OCI-LY1 (cell line): ENCODE results near the gene RNF111.

ENCODE experiments used
- H2AFZ ChIP-seq: fragments of 200-600 bp; sonication (generic), shearing (Covaris generic); 2 replicates; pipeline ENCODE4 v1.6.0; 2014; ENCODE audit warnings: antibody characterized with exemption, mild to moderate bottlenecking, low read length
- H3F3A ChIP-seq: fragments of 200-600 bp; sonication (generic), shearing (Covaris generic); 2 replicates; pipeline ENCODE4 v1.6.0; 2014; ENCODE audit warnings: mild to moderate bottlenecking, antibody characterized with exemption, low read length, moderate library complexity; ENCODE audit not compliant: insufficient read depth
- H3K27ac ChIP-seq: fragments of 200-600 bp; sonication (generic); 2 replicates; pipeline ENCODE4 v1.5.1; 2014; ENCODE audit warnings: low read length, mixed run types, mild to moderate bottlenecking, low read depth; ENCODE audit not compliant: poor library complexity, severe bottlenecking
- H3K27me3 ChIP-seq: fragments of 200-600 bp; sonication (generic); 2 replicates; pipeline ENCODE4 v1.6.0; 2014; ENCODE audit warnings: antibody characterized with exemption, mild to moderate bottlenecking, low read length, moderate library complexity; ENCODE audit not compliant: insufficient read depth
- H3K36me3 ChIP-seq: fragments of 200-600 bp; sonication (generic); 2 replicates; pipeline ENCODE4 v1.6.1; 2014; ENCODE audit warnings: mild to moderate bottlenecking, antibody characterized with exemption, low read length, moderate library complexity, mixed read lengths; ENCODE audit not compliant: insufficient read depth
- H3K4me1 ChIP-seq: fragments of 200-600 bp; sonication (generic); 2 replicates; pipeline ENCODE4 v1.5.1; 2014; ENCODE audit warnings: mild to moderate bottlenecking, low read length, moderate library complexity; ENCODE audit not compliant: insufficient read depth, severe bottlenecking
- H3K4me2 ChIP-seq: fragments of 200-600 bp; sonication (generic), shearing (Covaris generic); 2 replicates; pipeline ENCODE4 v1.6.1; 2014; ENCODE audit warnings: low read length
- H3K4me3 ChIP-seq: fragments of 200-600 bp; sonication (generic); 2 replicates; pipeline ENCODE4 v1.5.1; 2014; ENCODE audit warnings: low read length, low read depth, mild to moderate bottlenecking, mixed read lengths; ENCODE audit not compliant: poor library complexity, severe bottlenecking
- H3K79me2 ChIP-seq: fragments of 200-600 bp; shearing (Covaris generic); 2 replicates; pipeline ENCODE4 v1.6.1; 2016; ENCODE audit warnings: mixed run types, low read length, mixed read lengths; ENCODE audit not compliant: insufficient read depth
- H3K9ac ChIP-seq: fragments of 200-600 bp; sonication (generic), shearing (Covaris generic); 2 replicates; pipeline ENCODE4 v1.6.1; 2014; ENCODE audit warnings: mild to moderate bottlenecking, low read length, mixed read lengths
- H3K9me2 ChIP-seq: fragments of 200-600 bp; sonication (generic), shearing (Covaris generic); 2 replicates; pipeline ENCODE4 v1.6.1; 2014; ENCODE audit warnings: low read depth, mild to moderate bottlenecking, low read length, mixed read lengths
- H3K9me3 ChIP-seq: fragments of 200-600 bp; shearing (Covaris generic); 2 replicates; pipeline ENCODE4 v1.6.1; 2014; ENCODE audit warnings: low read length, mixed read lengths
- H4K20me1 ChIP-seq: fragments of 200-600 bp; sonication (generic), shearing (Covaris generic); 2 replicates; pipeline ENCODE4 v1.6.0; 2016; ENCODE audit warnings: mild to moderate bottlenecking, low read length; ENCODE audit not compliant: insufficient read depth
- CTCF ChIP-seq: fragments of 200-600 bp; sonication (generic), shearing (Covaris generic); IDR thresholded peaks from 2 replicates; pipeline ENCODE4 v1.5.1; 2017; ENCODE audit warnings: mild to moderate bottlenecking, antibody characterized with exemption, low read length, moderate library complexity, mixed read lengths
- EZH2 ChIP-seq: fragments of 200-600 bp; sonication (generic), shearing (Covaris generic); IDR thresholded peaks from 2 replicates; pipeline ENCODE4 v1.8.0; 2017; ENCODE audit warnings: borderline replicate concordance, mixed run types, mild to moderate bottlenecking, antibody characterized with exemption, low read length, moderate library complexity, mixed read lengths

Gene RNF111

DNA sequence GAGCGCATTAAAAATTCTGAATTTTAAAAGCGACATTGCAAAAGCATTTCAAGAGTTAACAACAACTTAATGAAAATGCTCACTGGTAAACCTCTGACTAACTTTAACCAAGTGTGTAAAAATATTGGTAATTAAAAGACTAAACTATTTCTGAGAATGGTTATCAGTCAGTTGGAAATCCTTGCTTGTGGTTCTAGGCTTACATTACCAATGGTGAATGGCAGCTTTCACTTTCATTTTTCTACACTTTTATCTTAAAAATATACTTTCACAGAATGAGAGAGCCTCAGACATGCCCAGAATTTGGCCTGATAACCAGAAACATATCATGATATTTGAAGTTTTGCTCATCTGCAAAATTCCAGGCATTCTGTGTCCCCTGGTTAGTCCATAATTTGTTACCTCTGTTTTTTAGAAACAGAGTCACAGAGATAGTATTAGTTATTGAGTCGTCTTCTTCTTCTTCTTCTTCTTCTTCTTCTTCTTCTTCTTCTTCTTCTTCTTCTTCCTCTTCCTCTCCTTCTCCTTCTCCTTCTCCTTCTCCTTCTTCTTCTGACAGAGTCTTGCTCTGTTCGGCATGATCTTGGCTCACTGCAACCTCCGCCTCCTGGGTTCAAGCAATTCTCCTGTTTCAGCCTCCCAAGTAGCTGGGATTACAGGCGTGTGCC lies 5.5 kb upstream of the RNF111 start:
- Histone ChIP-seq H2AFZ (peak overlapping the region; percentile 78), H3K4me1 (peaks cover 34% of the 10 kb centered on the region), H3K79me2 (no peaks in the 10 kb centered on the region), H4K20me1 (no peaks in the 10 kb centered on the region), H3K9ac (peak overlapping the region; percentile 15; the same call in 1 of the 2 replicates), H3K9me2 (no peaks in the 10 kb centered on the region), H3K4me2 (peak overlapping the region; percentile 31), H3K27me3 (no peaks in the 10 kb centered on the region), H3K27ac (peak overlapping the region; percentile 45), H3F3A (no peaks in the 10 kb centered on the region), H3K9me3 (no peaks in the 10 kb centered on the region), H3K4me3 (no peak overlapping the region), H3K36me3 (no peaks in the 10 kb centered on the region)
- TF ChIP-seq EZH2 (no peak), CTCF (no peak)

DNA sequence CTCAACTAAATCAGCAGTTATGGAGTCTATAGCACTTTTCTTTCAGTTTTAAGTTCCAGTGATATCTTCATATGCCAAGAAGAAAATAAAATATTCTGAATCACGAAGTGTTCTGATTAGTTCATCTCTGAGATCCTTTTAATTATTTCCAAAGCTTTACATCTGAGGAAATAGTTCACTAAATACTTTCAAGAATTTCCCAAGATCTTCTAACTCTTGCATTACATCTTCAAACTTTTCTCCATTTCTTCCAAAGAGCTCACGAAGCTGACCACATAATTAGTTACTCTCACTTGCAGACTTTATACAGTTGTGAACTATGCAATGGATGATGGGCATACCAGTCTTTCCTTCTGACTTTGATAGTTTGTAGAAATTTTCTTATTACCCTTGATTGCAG lies 4.2 kb upstream of the RNF111 start:
- no peak overlapping the region for H3K4me2 ChIP-seq
- no peaks in the 10 kb centered on the region for H3K9me2 ChIP-seq
- H3K27ac ChIP-seq, result no peak overlapping the region
- H3K27me3 ChIP-seq, result no peaks in the 10 kb centered on the region
- H2AFZ ChIP-seq, result no peak overlapping the region; the same call in 1 of the 2 replicates
- H3K79me2 ChIP-seq, result peaks cover 7% of the 10 kb centered on the region
- H3K4me3 ChIP-seq, result no peak overlapping the region
- peaks cover 38% of the 10 kb centered on the region for H3K4me1 ChIP-seq
- no peaks in the 10 kb centered on the region for H3K9me3 ChIP-seq
- 0 out of 2 replicates have a peak, but pooled peaks cover under 1% of the 10 kb centered on the region for H4K20me1 ChIP-seq
- peaks cover 2% of the 10 kb centered on the region; the same call in 1 of the 2 replicates for H3K36me3 ChIP-seq
- no peak for TF ChIP-seq EZH2
- no peak for TF ChIP-seq CTCF
- no peaks in the 10 kb centered on the region for H3F3A ChIP-seq
- no peak overlapping the region for H3K9ac ChIP-seq

DNA sequence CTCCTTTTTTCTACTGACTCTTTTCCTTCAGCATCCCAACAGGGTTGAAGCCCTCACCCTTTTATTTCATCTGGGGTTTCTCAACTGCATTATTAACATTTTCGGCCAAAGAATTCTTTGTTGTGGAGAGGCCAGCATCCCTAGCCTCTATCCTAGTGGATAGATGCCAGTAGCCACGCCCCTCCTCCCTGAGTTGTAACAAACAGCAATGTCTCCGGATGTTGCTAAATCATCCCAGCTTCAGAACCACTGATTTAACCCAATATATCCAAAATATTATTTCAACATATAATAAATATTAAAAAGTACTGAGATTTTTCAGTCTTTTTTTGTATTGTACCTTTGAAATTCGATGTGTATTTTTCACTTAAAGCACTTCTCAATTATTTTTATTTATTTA lies 2.0 kb upstream of the RNF111 start:
- H3K9me3 ChIP-seq, result no peaks in the 10 kb centered on the region
- TF ChIP-seq EZH2 (no peak), CTCF (no peak)
- no peaks in the 10 kb centered on the region for H3K27me3 ChIP-seq
- no peak overlapping the region for H3K9ac ChIP-seq
- H3K4me1 ChIP-seq, result peaks cover 45% of the 10 kb centered on the region
- no peak overlapping the region for H3K4me2 ChIP-seq
- H3K79me2 ChIP-seq, result peaks cover 29% of the 10 kb centered on the region
- H3K9me2 ChIP-seq, result no peaks in the 10 kb centered on the region
- no peak overlapping the region for H3K27ac ChIP-seq
- peaks cover 11% of the 10 kb centered on the region for H3K36me3 ChIP-seq
- no peaks in the 10 kb centered on the region for H3F3A ChIP-seq
- H2AFZ ChIP-seq, result no peak overlapping the region
- peaks cover 10% of the 10 kb centered on the region; the same call in 1 of the 2 replicates for H4K20me1 ChIP-seq
- no peak overlapping the region for H3K4me3 ChIP-seq
